Vagina (tissue), 2 donors: ENCODE results near the gene ANKRD53. TPM values are rescaled to one million over a fixed set of nuclear protein-coding genes. Genes with fewer than 3 reads are reported as not detected.

Experiments
- DNase-seq, 2 donors: peaks; one replicate each; pipeline ENCODE4 v3.0.0-alpha.2; 2017; ENCODE audit errors: extremely low spot score in 2 of 2
- H3K27ac ChIP-seq: fragments of 200-600 bp; sonication (generic); one replicate; pipeline ENCODE4 v1.5.1; 2019
- H3K27me3 ChIP-seq: fragments of 200-600 bp; sonication (generic); one replicate; pipeline ENCODE4 v1.5.1; 2019
- H3K36me3 ChIP-seq, 2 donors: fragments of 200-600 bp; sonication (generic); one replicate each; pipeline ENCODE4 v1.5.1; 2017 to 2019
- H3K4me1 ChIP-seq: fragments of 200-600 bp; sonication (generic); one replicate; pipeline ENCODE4 v1.5.1; 2019
- H3K4me3 ChIP-seq, 2 donors: fragments of 200-600 bp; sonication (generic); 1 replicate in 1 of 2; 2 replicates in 1 of 2; pipeline ENCODE4 v1.5.1; 2016 to 2019
- H3K9me3 ChIP-seq: fragments of 200-600 bp; sonication (generic); one replicate; pipeline ENCODE4 v1.5.1; 2019
- POLR2A ChIP-seq, 2 donors: fragments of 450-650 bp; IDR thresholded peaks; one replicate each; pipeline ENCODE4 v1.6.1; 2017; ENCODE audit warnings: antibody characterized with exemption in 2 of 2, mild to moderate bottlenecking in 2 of 2, moderate library complexity in 2 of 2
- POLR2AphosphoS5 ChIP-seq, 2 donors: sonication (generic); formaldehyde crosslinking; IDR thresholded peaks; one replicate each; pipeline ENCODE4 v1.9.0; 2017; ENCODE audit warnings: antibody characterized with exemption in 2 of 2, mild to moderate bottlenecking in 2 of 2, low read depth in 1 of 2; ENCODE audit not compliant: insufficient read depth in 1 of 2
- intact Hi-C: fragments of 100-400 bp; cut with DNase I; formaldehyde crosslinking; loops from one replicate; pipeline ENCODE4 v1.15.1; 2023
- total RNA-seq: library from RNA; depleted of rRNA; stranded (reverse); fragments of >200 nt; gene quantifications from one replicate; pipeline ENCODE4 v1.2.3, GENCODE V29; 2016
- TF ChIP-seq, protein P1 (sequence below), 3 experiments: fragments of 450-650 bp in 2 of 3; fragments of 200-600 bp in 1 of 3; sonication (generic) in 1 of 3; IDR thresholded peaks; one replicate each; pipeline ENCODE4 v1.5.1; 2017 to 2019; ENCODE audit warnings: antibody characterized with exemption in 3 of 3, mild to moderate bottlenecking in 2 of 3, moderate library complexity in 2 of 3

ANKRD53 gene
- total RNA-seq, 1 donor from 2014 or later, result 4.9 TPM

DNA sequence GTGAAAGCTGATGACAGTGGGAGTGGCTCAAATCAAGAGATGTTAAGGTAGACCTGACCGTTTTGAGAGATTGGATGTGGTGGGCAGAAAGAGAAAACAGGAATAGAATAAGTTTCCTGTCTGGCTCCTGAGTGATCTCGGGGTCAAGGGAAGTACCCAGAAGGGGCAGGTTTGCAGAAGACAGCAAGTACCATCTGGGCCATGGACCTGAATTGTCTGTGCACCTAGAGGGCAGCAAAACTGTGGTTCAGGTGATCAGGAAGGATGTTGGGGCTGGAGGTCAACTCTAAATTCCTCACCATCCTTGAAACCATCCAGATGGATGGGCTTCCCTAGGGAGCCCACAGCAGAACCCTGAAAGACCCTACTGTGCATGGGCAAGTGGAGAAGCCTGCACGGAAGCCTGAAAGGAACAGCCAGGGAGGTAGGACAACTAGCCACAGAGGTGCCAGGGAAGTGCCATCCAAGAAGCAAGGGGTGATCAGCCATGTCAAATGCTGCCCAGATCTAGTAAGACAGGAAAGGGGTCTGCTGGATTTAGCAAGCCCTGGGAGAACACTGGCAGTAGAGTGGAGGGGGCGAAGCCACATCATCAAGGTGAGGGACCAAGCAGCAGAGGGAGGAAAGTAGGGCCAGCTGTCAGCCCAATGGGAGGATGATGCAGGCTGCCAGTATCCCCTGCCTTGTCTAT, 8.2 kb downstream of the ANKRD53 start:
- Histone ChIP-seq H3K4me3 (no peak overlapping the region), H3K27ac (no peak overlapping the region), H3K9me3 (no peaks in the 10 kb centered on the region), H3K27me3 (no peaks in the 10 kb centered on the region), H3K4me1 (no peaks in the 10 kb centered on the region), H3K36me3 (peaks cover 0 to 21% of the 10 kb centered on the region in 2 donors)
- peak; percentile 70 to 79 for DNase-seq
- intact Hi-C loops, result no loop called here
- TF ChIP-seq POLR2A (IDR thresholded peaks at IDR 0.05) (no peak), POLR2AphosphoS5 (IDR thresholded peaks at IDR 0.05; ENCODE audit: insufficient read depth in 1 of 2, low read depth in 1 of 2) (no peak)
- TF ChIP-seq, protein P1, sequence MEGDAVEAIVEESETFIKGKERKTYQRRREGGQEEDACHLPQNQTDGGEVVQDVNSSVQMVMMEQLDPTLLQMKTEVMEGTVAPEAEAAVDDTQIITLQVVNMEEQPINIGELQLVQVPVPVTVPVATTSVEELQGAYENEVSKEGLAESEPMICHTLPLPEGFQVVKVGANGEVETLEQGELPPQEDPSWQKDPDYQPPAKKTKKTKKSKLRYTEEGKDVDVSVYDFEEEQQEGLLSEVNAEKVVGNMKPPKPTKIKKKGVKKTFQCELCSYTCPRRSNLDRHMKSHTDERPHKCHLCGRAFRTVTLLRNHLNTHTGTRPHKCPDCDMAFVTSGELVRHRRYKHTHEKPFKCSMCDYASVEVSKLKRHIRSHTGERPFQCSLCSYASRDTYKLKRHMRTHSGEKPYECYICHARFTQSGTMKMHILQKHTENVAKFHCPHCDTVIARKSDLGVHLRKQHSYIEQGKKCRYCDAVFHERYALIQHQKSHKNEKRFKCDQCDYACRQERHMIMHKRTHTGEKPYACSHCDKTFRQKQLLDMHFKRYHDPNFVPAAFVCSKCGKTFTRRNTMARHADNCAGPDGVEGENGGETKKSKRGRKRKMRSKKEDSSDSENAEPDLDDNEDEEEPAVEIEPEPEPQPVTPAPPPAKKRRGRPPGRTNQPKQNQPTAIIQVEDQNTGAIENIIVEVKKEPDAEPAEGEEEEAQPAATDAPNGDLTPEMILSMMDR (IDR thresholded peaks at IDR 0.05), result no peak

DNA sequence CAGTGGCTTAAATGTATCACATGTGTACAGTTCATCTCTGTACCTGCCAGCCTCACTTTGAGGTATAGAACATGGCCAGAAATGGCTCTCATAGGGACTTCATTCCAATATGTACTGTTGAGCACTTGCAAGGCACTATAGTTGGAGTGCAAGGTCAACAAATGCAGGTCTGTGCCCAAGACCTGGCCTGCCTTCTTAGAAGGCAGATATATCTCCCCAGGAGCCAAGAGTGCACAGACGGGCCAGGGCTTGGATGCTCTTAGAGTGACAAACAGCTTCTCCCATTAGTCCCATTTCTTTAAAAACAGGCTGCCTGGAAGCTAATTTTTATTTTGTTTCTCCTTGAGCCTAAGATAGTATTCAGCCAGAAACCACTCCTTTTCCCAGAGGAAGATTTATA, 9.0 kb downstream of the ANKRD53 start:
- Histone ChIP-seq H3K27me3 (no peaks in the 10 kb centered on the region), H3K4me3 (no peak overlapping the region), H3K36me3 (peaks cover 0 to 21% of the 10 kb centered on the region in 2 donors), H3K4me1 (no peaks in the 10 kb centered on the region), H3K27ac (no peak overlapping the region), H3K9me3 (no peaks in the 10 kb centered on the region)
- TF ChIP-seq, protein P1 (IDR thresholded peaks at IDR 0.05), result no peak
- TF ChIP-seq POLR2AphosphoS5 (IDR thresholded peaks at IDR 0.05; ENCODE audit: insufficient read depth in 1 of 2, low read depth in 1 of 2), result no peak
- no peak for TF ChIP-seq POLR2A (IDR thresholded peaks at IDR 0.05)
- no peak for DNase-seq
- intact Hi-C loops, result no loop called here

DNA sequence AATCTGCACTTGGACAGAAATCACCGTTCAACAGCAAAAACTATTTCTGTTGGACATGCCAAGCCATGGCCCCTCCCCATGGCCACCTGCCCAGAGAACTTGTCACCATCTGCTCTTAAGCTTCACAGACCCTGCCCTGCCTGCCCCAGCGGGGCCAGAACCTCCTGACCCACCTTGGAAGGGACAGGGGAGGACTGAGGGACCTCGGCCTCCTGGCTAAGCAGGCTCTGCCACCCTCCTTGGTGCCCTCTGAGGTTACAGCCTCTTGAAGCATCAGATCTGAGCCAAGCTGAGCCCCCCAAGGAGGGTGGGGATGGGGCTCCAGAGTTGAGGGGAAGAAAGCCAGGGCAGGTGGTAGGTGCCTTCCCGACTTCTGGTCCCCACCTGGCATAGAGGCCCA, 9.7 kb downstream of the ANKRD53 start:
- Histone ChIP-seq H3K27ac (no peak overlapping the region), H3K4me3 (no peak overlapping the region), H3K36me3 (peaks cover 0 to 21% of the 10 kb centered on the region in 2 donors), H3K4me1 (peaks cover 7% of the 10 kb centered on the region), H3K9me3 (no peaks in the 10 kb centered on the region), H3K27me3 (no peaks in the 10 kb centered on the region)
- DNase-seq, result peak; percentile 67 to 79
- intact Hi-C loops, result no loop called here
- no peak for TF ChIP-seq POLR2A (IDR thresholded peaks at IDR 0.05)
- no peak for TF ChIP-seq POLR2AphosphoS5 (IDR thresholded peaks at IDR 0.05; ENCODE audit: insufficient read depth in 1 of 2, low read depth in 1 of 2)
- TF ChIP-seq, protein P1 (IDR thresholded peaks at IDR 0.05), result no peak

DNA sequence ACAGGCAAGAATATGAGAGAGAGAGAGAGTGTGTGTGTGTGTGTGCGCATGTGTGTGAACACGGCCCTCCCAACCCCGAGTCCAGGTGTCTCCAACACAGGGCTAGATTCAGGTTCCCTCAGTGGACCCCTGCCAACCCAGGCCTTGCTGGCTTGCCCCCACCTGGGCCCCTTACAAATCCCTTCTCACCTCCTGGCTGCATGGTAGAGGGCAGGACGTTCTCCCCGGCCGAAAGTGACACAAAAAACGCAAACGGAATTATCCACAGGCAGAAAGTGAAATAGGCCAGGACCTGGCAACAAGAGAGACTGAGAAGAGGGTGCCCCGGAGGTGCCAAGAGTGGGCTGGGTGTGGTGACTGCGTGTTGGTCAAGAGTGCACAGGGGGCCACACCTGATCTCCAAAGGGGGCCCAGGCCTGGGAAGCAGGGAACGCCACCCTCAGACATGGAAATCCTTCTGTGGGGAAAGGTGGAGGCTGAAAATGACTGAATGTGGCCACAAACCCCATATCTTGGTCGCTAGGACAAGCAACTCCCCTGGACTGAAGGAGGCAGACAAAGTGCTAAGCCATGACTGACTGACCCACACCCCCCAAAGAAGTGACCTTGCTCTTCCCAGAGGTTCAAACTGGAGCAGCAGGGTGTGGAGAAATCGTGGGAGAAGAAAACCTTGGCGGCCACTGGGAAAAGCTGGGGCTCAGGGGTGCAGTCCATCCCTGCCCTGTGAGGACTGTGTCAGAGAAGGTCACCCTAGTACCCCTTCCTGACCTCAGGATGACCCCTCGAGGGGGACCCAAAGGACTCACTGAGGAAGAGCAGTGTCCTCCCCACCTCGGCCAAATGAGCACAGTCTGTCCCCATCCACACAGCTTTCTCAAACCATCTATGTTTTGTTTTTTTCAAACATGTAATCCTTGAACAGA, 10.6 kb downstream of the ANKRD53 start:
- no peaks in the 10 kb centered on the region for H3K27me3 ChIP-seq
- intact Hi-C loops, result no loop called here
- H3K4me1 ChIP-seq, result peaks cover 15% of the 10 kb centered on the region
- no peak overlapping the region for H3K27ac ChIP-seq
- peaks cover 0 to 21% of the 10 kb centered on the region in 2 donors for H3K36me3 ChIP-seq
- DNase-seq, result peak; percentile 67 to 83
- H3K9me3 ChIP-seq, result no peaks in the 10 kb centered on the region
- no peak overlapping the region for H3K4me3 ChIP-seq
- no peak for TF ChIP-seq POLR2AphosphoS5 (IDR thresholded peaks at IDR 0.05; ENCODE audit: insufficient read depth in 1 of 2, low read depth in 1 of 2)
- TF ChIP-seq POLR2A (IDR thresholded peaks at IDR 0.05), result no peak
- TF ChIP-seq, protein P1 (IDR thresholded peaks at IDR 0.05), result no peak
